Measurements from ENCODE around the gene RAB28.

RAB28 gene

GRCh38 chr4:13386405-13387107 is 97.6 kb downstream of the RAB28 start:
- in situ Hi-C loops (cut with HindIII; ENCODE audit: low sequenced_read_pairs), result no loop called here

- in situ Hi-C loops (cut with HindIII; ENCODE audit: low sequenced_read_pairs), result no loop called here
Observed at GRCh38 chr4:13384055-13384454, 100.1 kb downstream of the RAB28 start.

GRCh38 chr4:13378973-13379759 is 105.0 kb downstream of the RAB28 start:
- in situ Hi-C loops (cut with HindIII; ENCODE audit: low sequenced_read_pairs), result no loop called here

GRCh38 chr4:13371048-13371447 is 113.1 kb downstream of the RAB28 start:
- in situ Hi-C loops (cut with HindIII; ENCODE audit: low sequenced_read_pairs), result no loop called here

- in situ Hi-C loops (cut with HindIII; ENCODE audit: low sequenced_read_pairs), result no loop called here
Observed at GRCh38 chr4:13368217-13368616, 115.9 kb downstream of the RAB28 start.

- in situ Hi-C loops (cut with HindIII; ENCODE audit: low sequenced_read_pairs), result no loop called here
Observed at GRCh38 chr4:13367691-13368090, 116.4 kb downstream of the RAB28 start.

- in situ Hi-C loops (cut with HindIII; ENCODE audit: low sequenced_read_pairs), result no loop called here
Observed at GRCh38 chr4:13367244-13367643, 116.9 kb downstream of the RAB28 start.

GRCh38 chr4:13365195-13365594 is 118.9 kb downstream of the RAB28 start:
- in situ Hi-C loops (cut with HindIII; ENCODE audit: low sequenced_read_pairs), result no loop called here

GRCh38 chr4:13364653-13365052 is 119.5 kb downstream of the RAB28 start:
- in situ Hi-C loops (cut with HindIII; ENCODE audit: low sequenced_read_pairs), result no loop called here

GRCh38 chr4:13364172-13364571 is 120.0 kb downstream of the RAB28 start:
- in situ Hi-C loops (cut with HindIII; ENCODE audit: low sequenced_read_pairs), result no loop called here

- in situ Hi-C loops (cut with HindIII; ENCODE audit: low sequenced_read_pairs), result no loop called here
Observed at GRCh38 chr4:13359809-13360208, 124.3 kb downstream of the RAB28 start.

GRCh38 chr4:13355111-13355880 is 128.8 kb downstream of the RAB28 start:
- in situ Hi-C loops (cut with HindIII; ENCODE audit: low sequenced_read_pairs), result no loop called here

GRCh38 chr4:13349096-13349495 is 135.0 kb downstream of the RAB28 start:
- in situ Hi-C loops (cut with HindIII; ENCODE audit: low sequenced_read_pairs), result no loop called here

- in situ Hi-C loops (cut with HindIII; ENCODE audit: low sequenced_read_pairs), result no loop called here
Observed at GRCh38 chr4:13348216-13348615, 135.9 kb downstream of the RAB28 start.

- in situ Hi-C loops (cut with HindIII; ENCODE audit: low sequenced_read_pairs), result no loop called here
Observed at GRCh38 chr4:13347517-13348125, 136.5 kb downstream of the RAB28 start.

GRCh38 chr4:13344216-13344615 is 139.9 kb downstream of the RAB28 start:
- in situ Hi-C loops (cut with HindIII; ENCODE audit: low sequenced_read_pairs), result loop anchor here (5.0 kb wide), 1 partner anchor 47 kb away; no protein-coding TSS in a partner anchor

- in situ Hi-C loops (cut with HindIII; ENCODE audit: low sequenced_read_pairs), result loop anchor here (5.0 kb wide), 1 partner anchor 43 kb away; no protein-coding TSS in a partner anchor
Observed at GRCh38 chr4:13340672-13341071, 143.5 kb downstream of the RAB28 start.

- in situ Hi-C loops (cut with HindIII; ENCODE audit: low sequenced_read_pairs), result no loop called here
Observed at GRCh38 chr4:13331827-13332226, 152.3 kb downstream of the RAB28 start.

- in situ Hi-C loops (cut with HindIII; ENCODE audit: low sequenced_read_pairs), result no loop called here
Observed at GRCh38 chr4:13329963-13330362, 154.2 kb downstream of the RAB28 start.

GRCh38 chr4:13329340-13329850 is 154.7 kb downstream of the RAB28 start:
- in situ Hi-C loops (cut with HindIII; ENCODE audit: low sequenced_read_pairs), result no loop called here

- in situ Hi-C loops (cut with HindIII; ENCODE audit: low sequenced_read_pairs), result no loop called here
Observed at GRCh38 chr4:13328591-13328990, 155.5 kb downstream of the RAB28 start.
